DMS 273 (cell line): ENCODE measurements around the gene KLHDC7A.
A peak's percentile ranks its signal among the peaks of the same experiment; 100 is the strongest.

Experiments used
- DNase-seq: peaks from one replicate; lab custom pipeline; 2025; ENCODE audit not compliant: unreplicated experiment; lab: John Stamatoyannopoulos, UW

KLHDC7A gene

DNA sequence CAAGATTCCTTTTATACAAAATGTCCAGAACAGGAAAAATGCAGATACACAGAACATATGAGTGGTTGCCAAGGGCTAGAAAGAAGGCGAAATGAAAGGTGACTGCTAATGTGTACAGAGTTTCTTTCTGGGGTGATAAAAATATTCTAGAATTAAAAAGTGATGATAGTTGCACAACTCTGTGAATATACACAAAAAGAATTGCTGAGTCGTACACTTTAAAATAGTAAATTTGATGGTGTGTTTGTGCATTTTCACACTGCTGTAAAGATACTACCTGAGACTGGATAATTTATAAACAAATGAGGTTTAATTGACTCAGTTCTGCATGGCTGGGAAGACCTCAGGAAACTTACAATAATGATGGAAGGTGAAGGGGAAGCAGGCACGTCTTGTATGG is 23.9 kb downstream of the KLHDC7A start:
- DNase-seq: no peak

DNA sequence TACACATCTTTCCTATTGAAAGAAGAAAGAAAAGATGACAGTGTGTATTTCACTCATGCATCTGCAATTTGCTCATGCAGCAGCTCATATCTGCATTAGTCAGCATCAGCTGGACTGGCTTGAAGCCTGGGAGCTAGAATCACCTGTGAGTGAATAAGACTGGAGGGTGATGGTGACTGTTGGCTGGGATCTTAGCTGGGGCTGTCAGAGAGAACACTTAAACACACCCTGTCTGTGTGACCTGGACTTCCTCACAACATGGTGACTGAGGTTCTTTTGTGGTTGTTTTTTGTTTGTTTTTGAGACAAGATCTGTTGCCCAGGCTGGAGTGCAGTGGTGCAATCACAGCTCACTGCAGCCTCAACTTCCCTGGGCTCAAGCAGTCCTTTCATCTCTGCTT is 24.9 kb downstream of the KLHDC7A start:
- no peak for DNase-seq

DNA sequence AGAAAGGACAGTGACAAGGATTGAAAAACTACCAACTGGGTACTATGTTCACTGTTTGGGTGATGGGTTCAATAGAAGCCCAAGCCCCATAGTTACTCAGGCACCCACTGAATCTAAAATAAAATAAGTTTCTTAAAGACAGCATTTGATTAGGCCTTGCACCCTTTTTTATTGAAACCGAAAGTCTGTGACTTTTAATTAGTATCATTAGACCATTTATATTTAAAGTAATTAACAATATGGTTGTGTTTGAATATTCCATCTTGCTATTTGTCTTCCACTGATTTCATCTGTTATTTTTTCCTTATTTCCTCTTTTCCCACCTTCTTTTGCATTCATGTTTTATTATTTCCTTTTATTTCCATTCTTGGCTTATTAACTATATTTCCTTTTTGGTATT is 27.4 kb downstream of the KLHDC7A start:
- DNase-seq: no peak

DNA sequence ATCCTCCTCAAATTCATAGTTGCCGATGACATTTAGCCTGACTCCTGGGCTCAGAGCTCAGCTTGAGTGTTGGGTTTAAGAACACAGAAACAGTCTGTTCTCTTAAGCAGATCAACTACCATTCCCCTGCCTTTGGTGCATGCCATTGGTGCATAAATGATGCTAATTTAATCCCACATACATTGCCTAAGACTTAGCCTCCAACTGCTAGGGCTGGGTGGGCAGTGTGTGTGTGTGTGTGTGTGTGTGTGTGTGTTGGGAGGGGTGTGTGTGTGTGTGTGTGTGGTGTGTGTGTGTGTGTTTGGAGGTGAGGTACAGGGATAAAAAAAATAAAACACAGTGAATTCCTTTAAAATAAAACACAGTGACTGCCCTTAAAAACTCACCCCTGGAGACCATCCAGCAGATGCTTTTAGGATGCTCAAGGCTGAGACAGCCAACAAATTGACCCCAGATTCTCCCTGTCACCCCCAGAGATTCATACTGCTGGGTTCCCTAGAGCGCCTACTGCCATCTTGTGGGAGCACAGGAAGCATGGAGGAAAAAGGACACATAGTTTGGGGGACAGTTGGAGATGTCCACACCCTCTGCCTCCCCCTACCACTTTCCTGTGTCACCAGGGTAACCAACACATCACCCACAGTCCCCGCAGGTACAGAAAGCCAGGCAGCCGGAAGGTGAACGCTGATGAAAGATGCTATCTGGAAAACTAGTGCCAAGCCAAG is 30.6 kb downstream of the KLHDC7A start:
- DNase-seq: no peak

DNA sequence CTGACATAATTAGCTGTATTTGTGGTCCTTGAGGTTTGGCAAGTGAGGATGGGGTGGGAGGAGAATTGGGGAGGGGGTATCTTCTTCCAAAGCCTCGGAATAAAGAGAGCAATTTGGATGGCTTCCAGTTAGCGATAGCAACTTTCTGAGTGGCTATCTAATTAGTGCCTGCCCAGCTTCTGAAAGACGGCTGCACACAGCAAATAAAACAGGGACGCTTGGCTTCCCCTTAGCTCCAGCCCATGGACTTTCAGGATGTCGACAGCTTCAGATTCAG is 31.1 kb downstream of the KLHDC7A start:
- DNase-seq: no peak

DNA sequence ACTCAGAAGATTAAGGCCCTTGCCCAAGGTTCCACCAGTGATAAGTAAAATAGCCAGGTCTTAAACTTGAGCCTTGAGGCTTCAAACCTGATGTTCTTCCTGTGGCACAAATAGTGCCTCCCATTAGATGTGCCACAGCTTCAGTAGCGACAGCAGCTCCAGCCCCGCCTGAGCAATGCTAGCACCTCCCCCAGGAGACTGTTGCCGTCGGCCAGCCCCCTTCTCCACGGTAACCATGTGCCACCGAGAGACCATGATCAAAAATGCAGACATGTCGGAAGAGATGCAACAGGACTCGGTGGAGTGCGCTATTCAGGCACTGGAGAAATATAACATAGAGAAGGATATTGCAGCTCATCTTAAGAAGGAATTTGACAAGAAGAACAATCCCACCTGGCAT is 32.2 kb downstream of the KLHDC7A start:
- no peak for DNase-seq

DNA sequence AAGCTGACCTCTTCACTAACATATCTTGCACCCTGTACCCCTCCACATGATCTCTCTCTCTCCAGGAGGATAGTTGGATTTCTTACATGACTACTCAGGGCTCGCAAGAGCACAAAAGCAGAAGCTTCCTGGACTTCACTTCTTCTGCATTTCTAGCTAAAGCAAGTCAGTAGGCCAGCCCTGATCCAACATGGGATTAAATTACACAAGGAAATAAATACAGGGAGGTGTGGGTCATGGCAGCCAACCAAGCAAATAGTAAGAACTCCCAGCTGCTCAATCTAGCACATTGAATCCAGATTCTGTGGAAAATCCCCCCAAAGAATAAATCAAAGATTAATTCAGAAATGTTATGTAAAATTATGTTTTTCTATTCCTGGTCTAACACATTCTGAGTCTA is 33.3 kb downstream of the KLHDC7A start:
- no peak for DNase-seq

DNA sequence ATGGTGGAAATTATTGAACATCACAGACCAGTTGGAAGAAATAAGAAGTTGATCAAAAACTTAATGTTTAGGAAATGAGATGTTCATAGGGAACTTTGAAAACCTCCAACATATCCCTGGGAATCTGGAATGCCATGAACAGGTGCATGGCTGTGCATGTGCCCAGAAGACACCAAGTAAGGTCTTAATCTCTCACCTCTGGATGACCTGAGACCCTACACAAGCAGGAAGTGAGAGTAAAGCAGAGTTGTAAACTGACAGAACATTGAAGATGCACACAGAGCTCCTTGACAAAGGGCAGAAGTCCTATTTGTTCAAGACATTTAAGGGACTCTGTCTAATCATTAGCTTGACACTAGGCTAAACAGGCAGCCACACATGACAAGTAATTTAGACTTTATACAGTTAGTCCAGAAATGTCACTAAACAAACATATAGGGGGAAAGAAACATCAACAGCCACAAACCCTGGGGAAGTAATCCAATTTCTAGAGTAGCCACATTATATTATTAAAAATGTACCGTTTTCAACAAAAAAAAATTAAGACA is 34.5 kb downstream of the KLHDC7A start:
- no peak for DNase-seq

DNA sequence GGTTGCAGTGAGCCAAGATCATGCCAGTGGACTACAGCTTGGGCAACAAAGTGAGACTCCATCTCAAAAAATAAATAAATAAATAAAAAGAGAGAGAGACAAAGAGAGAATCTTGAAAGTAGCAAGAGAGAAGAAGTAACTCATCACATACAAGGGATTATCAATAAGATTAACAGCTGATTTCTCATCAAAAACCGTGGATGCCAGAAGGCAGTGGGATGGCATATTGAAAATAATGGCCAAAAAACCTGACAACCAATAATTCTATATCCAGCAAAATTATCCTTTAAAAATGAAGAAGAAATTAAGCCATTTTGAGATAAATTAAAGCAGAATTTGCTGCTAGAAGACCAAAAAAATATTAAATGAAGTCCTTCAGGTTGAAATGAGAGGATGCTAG is 35.7 kb downstream of the KLHDC7A start:
- DNase-seq: no peak

DNA sequence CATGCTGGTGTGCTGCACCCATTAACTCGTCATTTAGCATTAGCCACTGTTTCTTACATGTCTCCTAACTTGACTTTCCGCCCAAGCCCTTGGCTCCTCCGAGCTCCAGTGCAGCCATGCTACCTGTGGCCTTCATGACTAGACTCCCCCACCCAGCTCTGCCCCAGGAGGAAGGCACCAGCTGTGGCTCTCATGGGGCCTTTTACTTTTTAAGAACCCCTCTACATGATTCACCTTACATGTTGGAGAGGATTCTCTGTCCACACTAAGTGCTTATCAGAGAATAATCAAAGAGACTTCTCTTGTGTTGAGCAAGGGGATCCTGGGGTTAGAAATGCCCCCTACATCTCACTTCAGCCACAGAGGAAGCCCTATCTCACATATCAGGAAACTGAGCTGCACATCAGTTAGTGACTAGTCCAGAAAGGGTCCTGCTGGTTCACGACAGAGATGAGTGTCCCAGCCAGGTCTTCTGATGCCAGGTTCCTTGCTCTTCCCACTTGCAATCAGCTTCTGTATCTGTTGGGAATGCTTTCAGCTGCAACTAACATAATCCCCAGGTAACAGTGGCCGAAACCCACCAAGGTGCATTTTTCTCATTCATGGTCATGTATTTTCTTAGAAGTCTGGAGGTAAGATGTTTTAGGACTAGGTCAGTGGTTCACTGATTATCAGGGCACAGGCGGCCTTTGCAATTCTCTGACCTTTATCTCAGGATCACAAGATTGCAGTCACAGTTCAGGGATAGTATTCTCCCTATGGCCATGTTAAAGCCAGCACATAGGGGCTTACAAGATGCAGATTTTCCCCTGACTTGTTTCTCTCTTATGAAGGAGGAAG is 45.9 kb downstream of the KLHDC7A start:
- no peak for DNase-seq

DNA sequence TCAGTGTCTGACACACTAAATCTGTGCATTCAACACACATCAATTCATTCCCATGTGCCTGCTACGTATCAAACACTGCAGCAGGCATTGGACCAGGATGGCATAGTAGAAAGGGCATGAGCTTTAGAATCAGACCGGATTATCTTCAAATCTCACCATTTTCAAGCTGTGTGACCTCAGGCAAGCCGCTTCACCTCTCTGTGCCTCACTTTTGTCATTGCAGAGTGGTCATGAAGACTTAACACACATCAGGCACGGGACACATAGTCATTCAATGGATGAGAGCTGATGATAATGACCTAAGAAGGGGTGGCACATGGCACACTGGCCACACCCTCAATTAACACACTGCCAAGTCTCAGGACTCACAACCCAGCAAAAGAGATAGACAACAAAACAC is 46.8 kb downstream of the KLHDC7A start:
- DNase-seq: no peak

DNA sequence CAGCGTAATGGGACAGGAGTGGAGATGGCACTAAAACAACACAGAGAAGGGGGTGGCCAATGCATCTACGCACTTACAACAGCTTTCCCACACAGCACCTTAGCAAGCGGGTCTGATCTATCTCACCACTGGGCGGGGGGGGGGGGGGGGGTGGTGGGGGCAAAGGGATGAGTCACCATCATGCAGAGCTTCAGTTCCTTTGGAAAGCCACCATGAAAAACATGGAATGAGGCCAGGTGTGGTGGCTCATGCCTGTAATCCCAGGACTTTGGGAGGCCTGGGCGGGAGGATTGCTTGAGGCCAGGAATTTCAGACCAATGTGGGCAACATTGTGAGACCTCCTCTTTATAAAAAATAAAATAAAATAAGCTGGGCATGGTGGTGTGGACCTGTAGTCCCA is 47.2 kb downstream of the KLHDC7A start:
- no peak for DNase-seq

DNA sequence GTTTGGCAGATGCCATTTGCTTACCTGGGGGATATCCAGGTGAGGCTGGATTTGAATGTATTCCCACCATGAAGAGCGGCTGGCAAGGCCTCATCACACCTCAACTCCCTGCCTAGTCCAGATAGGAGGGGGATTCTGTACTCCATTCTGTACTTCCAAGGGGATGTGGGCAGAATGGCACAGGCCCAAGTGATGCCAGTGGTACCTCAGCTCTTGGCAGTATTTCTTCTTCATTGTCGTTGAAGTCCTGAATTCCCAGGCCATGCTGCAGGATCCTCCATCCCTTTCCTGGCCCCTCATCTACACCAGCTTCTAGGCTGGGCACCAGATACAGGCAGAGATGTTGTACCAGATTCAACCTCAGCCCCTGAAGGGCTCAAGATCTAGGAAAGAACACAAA is 47.9 kb downstream of the KLHDC7A start:
- DNase-seq: no peak

DNA sequence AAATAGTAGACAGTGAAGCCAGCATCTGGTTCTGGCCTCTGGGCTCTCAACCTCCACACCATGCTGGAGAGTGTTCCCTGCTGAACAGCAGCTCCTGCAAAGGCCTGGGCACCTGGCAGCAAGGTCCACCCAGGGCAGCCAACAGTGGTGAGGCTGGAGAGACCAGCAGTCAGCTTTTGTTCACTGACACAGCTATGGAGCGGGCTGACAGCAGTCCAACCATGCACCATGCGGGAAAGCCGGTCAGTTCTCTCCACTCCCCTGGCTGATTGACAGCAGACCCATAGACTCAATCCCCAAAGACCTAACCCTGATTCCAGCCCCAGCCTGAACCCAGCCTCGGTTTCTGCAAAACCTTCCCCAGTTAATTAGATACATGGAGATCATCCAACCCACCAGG is 49.0 kb downstream of the KLHDC7A start:
- DNase-seq: no peak

DNA sequence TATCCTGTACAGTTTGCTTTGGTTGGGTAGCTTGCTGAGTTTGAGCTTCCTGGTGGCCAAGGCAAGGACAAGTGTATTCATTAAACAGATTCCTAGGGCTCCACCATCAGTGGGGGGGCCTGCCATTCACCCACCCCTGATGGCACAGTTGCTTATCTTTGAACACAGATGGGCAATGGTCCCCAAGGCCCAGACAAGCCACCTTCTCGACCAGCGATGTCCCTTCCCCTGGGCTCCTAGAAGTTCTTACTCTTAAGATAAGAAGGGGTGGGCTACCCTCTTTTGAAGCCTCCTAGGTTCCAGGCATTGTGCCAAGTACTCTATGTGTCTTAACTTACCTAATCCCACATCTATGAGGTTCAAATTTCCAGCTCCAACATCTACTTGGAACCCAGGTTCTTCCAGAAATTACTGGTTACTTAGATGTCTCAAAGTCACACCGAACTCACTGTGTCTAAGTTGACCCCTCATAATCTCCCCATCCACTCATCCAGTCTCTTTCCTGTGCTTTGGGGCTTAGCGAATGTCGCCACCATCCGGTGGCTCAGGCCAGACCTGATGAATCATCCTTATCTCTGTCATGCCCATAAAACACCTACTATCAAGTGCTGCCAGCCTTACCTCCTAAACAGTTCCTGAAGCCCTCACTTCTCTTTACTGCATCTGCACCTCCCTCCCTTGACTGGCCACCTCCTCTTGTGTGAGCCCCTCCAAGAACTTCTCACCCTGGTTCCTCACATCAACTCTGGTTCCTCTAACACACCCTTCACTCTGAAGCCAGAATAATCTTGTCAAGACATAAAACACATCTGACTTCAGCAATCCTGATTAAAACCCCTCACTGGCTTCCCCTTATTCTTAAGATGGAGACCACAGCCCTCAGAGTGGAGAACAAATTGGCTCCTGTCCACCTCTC is 50.1 kb downstream of the KLHDC7A start:
- peak; percentile 35 for DNase-seq

DNA sequence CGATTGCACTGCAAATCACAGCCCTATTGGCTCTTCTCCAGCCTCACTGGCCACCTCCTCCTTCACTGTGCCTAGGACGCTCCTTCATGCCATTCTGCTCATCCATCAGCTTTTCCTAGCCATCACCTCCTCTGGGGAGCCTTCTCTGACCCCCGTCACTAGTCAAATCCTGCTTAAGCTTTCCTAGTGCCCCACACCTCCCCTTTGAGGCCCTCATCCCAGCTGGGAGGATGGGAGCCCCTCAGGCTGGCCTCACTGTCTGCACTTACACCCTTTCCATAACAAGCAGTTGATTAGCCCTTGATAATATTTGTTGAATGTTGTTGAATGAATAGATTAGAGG is 50.7 kb downstream of the KLHDC7A start:
- no peak for DNase-seq

DNA sequence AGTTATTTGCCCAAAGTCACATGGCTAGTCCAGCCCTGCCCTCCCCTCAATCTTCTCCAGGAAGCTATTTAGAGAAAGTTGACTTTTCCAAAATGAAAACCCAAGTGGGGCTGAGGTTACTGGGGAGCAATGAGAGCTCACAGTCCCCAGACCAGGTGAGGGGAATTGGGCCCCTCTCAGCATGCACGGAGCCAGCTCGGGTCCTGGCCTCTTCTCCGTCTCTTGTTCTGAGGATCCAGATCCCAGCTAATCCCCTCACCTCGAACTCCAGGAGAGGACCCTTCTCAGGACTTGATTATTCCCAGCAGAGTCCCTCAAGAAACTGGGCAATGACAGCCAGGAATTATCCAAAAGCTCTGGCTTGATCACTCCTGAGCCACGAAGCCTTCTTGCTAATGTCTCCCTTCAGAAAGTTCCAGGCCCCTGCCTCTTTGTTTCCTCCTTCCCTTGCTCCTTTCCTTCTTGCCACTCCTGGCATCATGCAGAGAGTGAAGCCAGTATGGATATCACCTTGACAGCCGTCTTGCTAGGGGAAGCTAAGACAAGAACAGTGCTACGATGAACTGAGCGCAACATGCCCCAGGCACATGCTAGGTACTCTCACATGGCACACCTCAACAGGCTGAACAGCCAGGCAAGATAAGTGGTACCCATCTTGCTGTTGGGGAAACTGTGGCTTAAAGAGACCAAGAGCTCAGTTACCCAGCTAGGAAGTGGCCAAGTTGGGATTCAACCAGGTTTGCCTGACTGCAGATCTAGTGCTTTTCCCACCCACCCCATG is 51.9 kb downstream of the KLHDC7A start:
- no peak for DNase-seq

DNA sequence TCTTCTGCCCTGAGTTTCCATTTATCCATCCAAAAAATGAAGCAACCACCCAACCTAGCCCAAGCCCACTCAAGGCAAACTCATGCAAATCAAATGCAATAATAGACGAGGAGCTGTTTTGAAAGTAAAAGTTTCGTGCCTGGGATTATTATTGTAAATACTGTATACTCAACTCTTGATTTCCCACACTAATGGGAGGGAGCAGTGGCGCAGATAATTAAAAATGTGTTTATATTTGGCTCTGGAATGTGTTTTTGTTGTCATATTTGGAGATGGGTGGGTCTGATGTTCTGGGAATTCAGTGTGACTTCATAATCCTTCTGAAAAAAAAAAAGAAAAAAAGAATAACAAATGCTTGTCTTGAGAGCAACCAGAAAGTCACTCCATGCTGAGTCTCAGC is 52.5 kb downstream of the KLHDC7A start:
- DNase-seq: no peak

DNA sequence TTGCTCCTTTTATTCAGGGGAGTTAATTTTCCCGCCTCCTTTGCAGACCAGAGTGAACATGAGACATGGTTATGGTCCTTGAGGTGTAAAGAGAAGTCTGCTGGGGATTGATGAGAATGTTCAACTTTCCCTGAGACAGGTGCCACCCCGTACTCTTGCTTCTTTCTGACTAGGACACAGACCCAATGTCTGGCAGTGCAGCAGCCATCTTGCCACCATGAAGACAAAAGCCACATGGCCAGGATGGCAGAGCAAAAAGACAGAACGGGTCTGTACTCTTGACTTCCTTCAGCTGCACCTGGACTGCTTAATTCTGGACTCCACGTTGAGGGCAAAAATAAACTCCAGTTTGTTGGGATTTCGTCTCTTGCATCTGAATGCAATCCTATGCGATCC is 54.1 kb downstream of the KLHDC7A start:
- DNase-seq: no peak
